ENCODE measurements around the gene PCBP2.
"Not testable (repeated sequence)": the region's sequence is repeated elsewhere in the genome, so short reads cannot be mapped to it uniquely, and the experiment has no call there.

PCBP2 gene

GRCh38 chr12:53451661-53452158 is at the start of gene PCBP2:
TSS of gene PCBP2 (plus strand) at chr12:53452102. CDS start at chr12:53454801, 2,699 bp downstream.
- peak; percentile 93 for DNase-seq (ENCODE audit: low read depth)

GRCh38 chr12:53402351-53402750 is 49.6 kb upstream of the PCBP2 start:
- not testable (repeated sequence) for DNase-seq (ENCODE audit: low read depth)

- no peak for DNase-seq (ENCODE audit: low read depth)
Observed at GRCh38 chr12:53402871-53403270, 49.0 kb upstream of the PCBP2 start.

- DNase-seq (ENCODE audit: low read depth), result no peak
Observed at GRCh38 chr12:53410951-53411350, 41.0 kb upstream of the PCBP2 start.

- DNase-seq (ENCODE audit: low read depth), result no peak
Observed at GRCh38 chr12:53413485-53414204, 38.3 kb upstream of the PCBP2 start.

- DNase-seq (ENCODE audit: low read depth), result no peak
Observed at GRCh38 chr12:53414756-53415417, 37.0 kb upstream of the PCBP2 start.

- DNase-seq (ENCODE audit: low read depth), result not testable (repeated sequence)
Observed at GRCh38 chr12:53415752-53416389, 36.0 kb upstream of the PCBP2 start.

GRCh38 chr12:53417291-53417816 is 34.5 kb upstream of the PCBP2 start:
- DNase-seq (ENCODE audit: low read depth), result not testable (repeated sequence)

- no peak for DNase-seq (ENCODE audit: low read depth)
Observed at GRCh38 chr12:53418221-53418620, 33.7 kb upstream of the PCBP2 start.

- no peak for DNase-seq (ENCODE audit: low read depth)
Observed at GRCh38 chr12:53419756-53420155, 32.1 kb upstream of the PCBP2 start.

- DNase-seq (ENCODE audit: low read depth), result not testable (repeated sequence)
Observed at GRCh38 chr12:53422247-53422646, 29.7 kb upstream of the PCBP2 start.

- no peak for DNase-seq (ENCODE audit: low read depth)
Observed at GRCh38 chr12:53423597-53423996, 28.3 kb upstream of the PCBP2 start, which contains the start of gene AMHR2. TSS of gene AMHR2 (plus strand) at chr12:53423855. CDS start at chr12:53423935, 80 bp downstream.

- no peak for DNase-seq (ENCODE audit: low read depth)
Observed at GRCh38 chr12:53424626-53425514, 27.0 kb upstream of the PCBP2 start.

GRCh38 chr12:53425515-53426150 is 26.3 kb upstream of the PCBP2 start:
- DNase-seq (ENCODE audit: low read depth), result no peak

GRCh38 chr12:53427905-53428594 is 23.9 kb upstream of the PCBP2 start:
- no peak for DNase-seq (ENCODE audit: low read depth)

- no peak for DNase-seq (ENCODE audit: low read depth)
Observed at GRCh38 chr12:53428741-53429140, 23.2 kb upstream of the PCBP2 start.

- DNase-seq (ENCODE audit: low read depth), result no peak
Observed at GRCh38 chr12:53430116-53430515, 21.8 kb upstream of the PCBP2 start.

GRCh38 chr12:53431187-53431586 is 20.7 kb upstream of the PCBP2 start:
- no peak for DNase-seq (ENCODE audit: low read depth)

GRCh38 chr12:53435326-53435725 is 16.6 kb upstream of the PCBP2 start:
- DNase-seq (ENCODE audit: low read depth), result not testable (repeated sequence)

GRCh38 chr12:53439582-53439981 is 12.3 kb upstream of the PCBP2 start:
- DNase-seq (ENCODE audit: low read depth), result not testable (repeated sequence)
